ENCODE results near the gene SUSD6. TPM values are rescaled to one million over a fixed set of nuclear protein-coding genes. Genes with fewer than 3 reads are reported as not detected.

Gene SUSD6
- total RNA-seq, 4 donors from 2014 or later, result 35.5 to 56.7 (median 51.0) TPM

DNA sequence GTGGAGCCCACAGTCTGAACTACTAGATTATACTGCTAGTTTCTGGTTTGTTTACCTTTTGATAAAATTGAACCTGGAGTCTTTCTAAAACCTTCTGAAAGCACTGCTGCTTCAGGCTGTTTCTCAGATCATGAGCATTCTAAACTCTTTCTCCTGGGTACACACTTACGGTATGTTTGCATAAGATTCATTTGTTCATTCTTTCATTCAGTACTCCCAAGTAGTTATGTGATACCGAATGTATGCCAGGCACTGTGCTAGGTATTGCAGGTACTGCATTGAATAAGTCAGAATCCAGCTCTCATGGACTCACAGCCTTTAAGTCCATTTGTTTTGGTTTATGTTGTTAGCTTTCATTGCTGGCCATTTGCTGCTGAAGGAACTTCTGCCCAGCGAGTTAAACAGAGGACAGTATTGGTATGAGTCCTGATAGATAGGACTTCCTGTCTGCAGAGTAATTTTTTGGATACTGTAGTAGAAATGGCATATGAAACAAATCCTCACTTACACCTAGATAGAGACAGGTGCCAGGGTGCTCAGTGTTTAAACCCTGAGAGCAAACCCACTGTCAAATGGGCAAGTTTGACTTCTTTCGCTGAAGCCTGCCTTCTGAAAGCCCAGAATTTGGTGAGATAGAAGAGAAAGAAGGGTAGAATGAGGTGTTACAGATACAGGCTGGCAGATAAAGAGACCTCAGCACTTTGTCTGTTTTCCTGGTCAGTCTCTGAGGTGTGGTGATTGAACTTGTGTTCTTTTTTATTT, 2.1 kb downstream of the SUSD6 start:
- no peak for DNase-seq (ENCODE audit: low spot score in 2 of 2)
- WGBS, 2 donors, result 51 to 56% methylated on average over 4 of the region's 4 CpGs
- intact Hi-C loops (cut with DNase I; ENCODE audit: low total_unique reads), result no loop called here
- no peak overlapping the region for H3K4me3 ChIP-seq (ENCODE audit: low read depth, poor library complexity, severe bottlenecking)
- TF ChIP-seq CTCF (IDR thresholded peaks at IDR 0.05), result no peak
- TF ChIP-seq POLR2A (IDR thresholded peaks at IDR 0.05), result no peak

- DNase-seq (ENCODE audit: low spot score in 2 of 2), result peak in 1 of 2 donors; percentile 65
- 5 to 11% methylated on average over 2 of the region's 2 CpGs for WGBS, 2 donors
- H3K4me3 ChIP-seq (ENCODE audit: low read depth, poor library complexity, severe bottlenecking), result no peak overlapping the region
- intact Hi-C loops (cut with DNase I; ENCODE audit: low total_unique reads), result no loop called here
- no peak for TF ChIP-seq POLR2A (IDR thresholded peaks at IDR 0.05)
- TF ChIP-seq CTCF (IDR thresholded peaks at IDR 0.05), result no peak
Measured at GRCh38 chr14:69614592-69614991, 3.2 kb downstream of the SUSD6 start.

DNA sequence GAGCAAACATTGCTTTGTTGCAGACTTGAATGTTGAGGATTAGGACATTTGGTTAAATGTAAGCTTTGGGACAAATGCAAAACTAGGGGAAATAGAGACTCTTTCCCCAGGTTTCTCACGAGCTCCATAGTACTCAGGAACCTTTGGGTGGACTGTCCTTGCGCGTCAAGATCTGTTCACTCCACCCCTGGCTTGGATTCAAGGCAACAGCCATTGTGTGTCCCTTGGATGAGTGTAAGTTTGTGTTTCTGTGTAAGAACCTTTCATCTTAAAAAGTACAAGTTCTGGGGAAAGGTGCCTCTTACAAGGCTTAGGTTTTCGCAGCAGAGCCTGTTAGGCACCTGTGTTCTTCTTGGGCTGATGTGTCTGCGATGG, 3.7 kb downstream of the SUSD6 start:
- intact Hi-C loops (cut with DNase I; ENCODE audit: low total_unique reads), result no loop called here
- no peak overlapping the region for H3K4me3 ChIP-seq (ENCODE audit: low read depth, poor library complexity, severe bottlenecking)
- 48 to 51% methylated on average over 5 of the region's 5 CpGs for WGBS, 2 donors
- DNase-seq (ENCODE audit: low spot score in 2 of 2), result peak in 1 of 2 donors; percentile 21
- TF ChIP-seq CTCF (IDR thresholded peaks at IDR 0.05), result no peak
- no peak for TF ChIP-seq POLR2A (IDR thresholded peaks at IDR 0.05)

DNA sequence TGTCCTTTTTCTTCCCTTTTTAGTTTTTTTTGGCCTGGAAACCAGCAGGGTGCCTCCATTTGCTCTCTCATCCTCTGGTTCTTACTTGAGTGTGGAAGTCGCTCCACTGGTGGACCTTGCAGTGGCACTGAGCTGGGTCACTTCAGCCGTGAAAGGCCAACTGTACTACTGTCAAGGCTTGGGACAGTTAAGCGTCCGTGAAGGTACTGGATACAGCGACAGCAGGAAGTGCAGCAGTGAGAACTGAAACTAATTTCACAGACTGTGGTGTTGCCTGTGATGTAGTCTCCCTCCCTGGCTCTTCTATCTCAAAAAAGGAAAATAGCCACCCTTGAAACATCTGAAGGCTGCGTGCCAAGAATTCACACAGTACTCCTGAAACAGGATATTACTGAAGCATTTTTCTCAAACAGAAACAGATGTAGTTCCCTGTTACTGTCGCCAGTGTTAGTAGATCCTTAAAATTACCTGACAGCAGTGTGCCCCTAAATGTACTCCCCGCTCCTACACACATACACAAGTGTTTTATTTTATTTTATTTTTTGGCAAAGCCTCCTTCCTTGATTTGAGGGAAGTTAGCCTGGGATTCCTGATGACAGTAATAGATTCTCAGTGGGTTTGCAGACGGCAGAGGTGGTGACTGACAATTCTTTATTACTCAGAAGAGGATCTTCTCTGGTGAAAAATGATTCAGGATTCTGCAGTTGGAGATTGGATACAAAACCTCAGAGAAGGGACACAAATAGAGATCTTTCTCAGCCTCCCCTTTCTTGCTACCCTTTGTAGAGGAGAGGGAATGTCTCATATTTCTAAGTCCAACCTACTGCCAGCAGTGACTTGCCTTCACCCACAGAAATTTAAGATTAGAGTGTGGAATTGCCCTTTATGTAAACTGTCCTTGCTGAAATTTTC, 4.4 kb downstream of the SUSD6 start:
- H3K4me3 ChIP-seq (ENCODE audit: low read depth, poor library complexity, severe bottlenecking), result no peak overlapping the region
- DNase-seq (ENCODE audit: low spot score in 2 of 2), result peak in 1 of 2 donors; percentile 70
- intact Hi-C loops (cut with DNase I; ENCODE audit: low total_unique reads), result no loop called here
- 19 to 31% methylated on average over 9 of the region's 9 CpGs for WGBS, 2 donors
- TF ChIP-seq POLR2A (IDR thresholded peaks at IDR 0.05) (no peak), CTCF (IDR thresholded peaks at IDR 0.05) (no peak)

DNA sequence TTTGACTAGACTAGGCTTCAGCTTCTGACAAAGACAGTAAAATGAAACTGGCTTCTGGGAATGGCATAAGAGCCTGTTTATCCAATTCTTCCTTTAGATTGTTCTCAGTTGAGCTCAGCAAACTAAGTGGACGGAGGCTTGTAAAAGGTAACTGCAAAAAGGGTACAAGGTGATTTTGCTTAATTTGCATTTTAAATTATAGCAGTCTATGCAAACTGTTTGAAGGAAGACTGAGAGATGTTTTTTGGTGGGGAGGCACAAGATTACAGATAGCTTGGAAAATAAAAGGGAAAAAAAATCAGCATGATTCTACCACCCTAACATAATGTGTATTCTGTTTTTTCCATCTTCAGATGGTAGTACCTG, 5.0 kb downstream of the SUSD6 start:
- intact Hi-C loops (cut with DNase I; ENCODE audit: low total_unique reads), result no loop called here
- no peak for TF ChIP-seq POLR2A (IDR thresholded peaks at IDR 0.05)
- no peak for TF ChIP-seq CTCF (IDR thresholded peaks at IDR 0.05)
- no peak overlapping the region for H3K4me3 ChIP-seq (ENCODE audit: low read depth, poor library complexity, severe bottlenecking)
- 63 to 68% methylated on average over 1 of the region's 1 CpG for WGBS, 2 donors
- DNase-seq (ENCODE audit: low spot score in 2 of 2), result no peak

Data from lower leg skin (tissue), 4 donors.